ENCODE results near the gene KAZN. TPM values are rescaled to one million over a fixed set of nuclear protein-coding genes. Genes with fewer than 3 reads are reported as not detected.

KAZN gene
- total and polyA plus RNA-seq, 9 donors = 10.1 to 56.4 (median 27.9) TPM

DNA sequence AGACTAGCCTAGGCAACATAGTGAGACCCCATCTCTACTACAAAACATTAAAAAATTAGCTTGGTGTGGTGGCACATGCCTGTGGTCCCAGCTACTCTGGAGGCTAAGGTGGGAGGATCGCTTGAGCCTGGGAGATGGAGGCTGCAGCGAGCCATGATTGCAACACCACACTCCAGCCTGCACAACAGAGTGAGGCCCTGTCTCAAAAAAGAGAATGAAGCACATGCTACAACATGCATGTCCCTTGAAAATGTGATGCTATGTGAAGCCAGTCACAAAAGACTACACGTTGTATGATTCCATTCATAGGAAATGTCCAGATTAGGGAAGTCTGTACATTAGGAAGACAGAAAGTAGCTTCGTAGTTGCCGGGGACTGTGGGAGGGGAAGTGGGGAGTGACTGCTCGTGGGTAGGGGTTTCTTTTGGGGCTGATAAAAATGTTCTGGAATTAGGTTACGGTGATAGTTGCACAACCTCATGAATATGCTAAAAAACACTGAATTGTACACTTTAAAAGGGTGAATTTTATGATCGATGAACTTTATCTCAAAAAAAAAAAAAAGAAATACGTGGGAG is 202.1 kb downstream of the KAZN start:
- Histone ChIP-seq H3K9me3 (no peaks in the 10 kb centered on the region), H3K27ac (no peak overlapping the region), H3K36me3 (no peaks in the 10 kb centered on the region), H3K27me3 (no peaks in the 10 kb centered on the region), H3K4me1 (ENCODE audit: insufficient read depth) (no peaks in the 10 kb centered on the region), H3K4me3 (no peak overlapping the region)
- TF ChIP-seq EP300 (IDR thresholded peaks at IDR 0.05) = no peak
- no peak for TF ChIP-seq CTCF (IDR thresholded peaks at IDR 0.05)
- no peak for TF ChIP-seq POLR2A (IDR thresholded peaks at IDR 0.05)
- 36 to 44% (median 38%) methylated on average over 9 of the region's 9 CpGs for WGBS, 3 donors
- DNase-seq = no peak
- intact Hi-C loops (cut with DNase I) = no loop called here

GRCh38 chr1:14803002-14803789 is 204.7 kb downstream of the KAZN start:
- no peak overlapping the region for H3K4me3 ChIP-seq
- DNase-seq = no peak

DNA sequence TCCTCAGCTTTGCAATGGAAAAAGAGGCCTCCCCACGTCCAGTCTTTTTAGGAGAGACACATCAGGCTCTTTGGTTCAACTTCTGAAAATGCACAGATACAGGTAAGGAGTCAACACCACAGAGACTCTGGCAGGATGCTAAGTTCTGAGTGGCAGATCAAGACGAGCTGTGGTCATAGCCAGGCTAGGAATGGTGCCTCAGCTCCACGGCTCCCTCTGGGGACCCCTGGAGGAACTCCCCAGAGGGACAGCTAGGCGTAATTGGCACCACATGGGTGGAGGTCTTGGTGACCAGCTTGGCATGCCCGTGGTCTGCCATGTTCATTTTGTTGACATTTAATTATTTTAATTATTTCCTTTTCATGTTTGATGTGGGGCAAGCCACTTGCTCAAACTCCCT is 206.1 kb downstream of the KAZN start:
- intact Hi-C loops (cut with DNase I) = no loop called here
- H3K27me3 ChIP-seq = no peaks in the 10 kb centered on the region
- 76 to 86% (median 86%) methylated on average over 5 of the region's 5 CpGs for WGBS, 3 donors

More at GRCh38 chr1:14803002-14803789, 204.7 kb downstream of the KAZN start:
- H3K27me3 ChIP-seq = no peaks in the 10 kb centered on the region
- intact Hi-C loops (cut with DNase I) = no loop called here
- H3K27ac ChIP-seq = no peak overlapping the region
- 85 to 91% (median 86%) methylated on average over 19 of the region's 19 CpGs for WGBS, 3 donors
- H3K9me3 ChIP-seq = peaks cover 0 to 6% of the 10 kb centered on the region in 2 donors
- TF ChIP-seq EP300 (IDR thresholded peaks at IDR 0.05) = no peak
- TF ChIP-seq CTCF (IDR thresholded peaks at IDR 0.05) = no peak
- TF ChIP-seq POLR2A (IDR thresholded peaks at IDR 0.05) = no peak
- H3K4me1 ChIP-seq (ENCODE audit: insufficient read depth) = no peaks in the 10 kb centered on the region
- H3K36me3 ChIP-seq = no peaks in the 10 kb centered on the region

GRCh38 chr1:14806772-14807171 is 208.3 kb downstream of the KAZN start:
- 91 to 95% (median 93%) methylated on average over 2 of the region's 2 CpGs for WGBS, 3 donors
- Histone ChIP-seq H3K4me3 (no peak overlapping the region), H3K27ac (no peak overlapping the region), H3K36me3 (no peaks in the 10 kb centered on the region), H3K4me1 (ENCODE audit: insufficient read depth) (no peaks in the 10 kb centered on the region), H3K9me3 (peaks cover 0 to 6% of the 10 kb centered on the region in 2 donors), H3K27me3 (no peaks in the 10 kb centered on the region)
- intact Hi-C loops (cut with DNase I) = no loop called here
- no peak for TF ChIP-seq CTCF (IDR thresholded peaks at IDR 0.05)
- no peak for TF ChIP-seq EP300 (IDR thresholded peaks at IDR 0.05)
- no peak for TF ChIP-seq POLR2A (IDR thresholded peaks at IDR 0.05)
- no peak for DNase-seq

More for the DNA sequence above, 206.1 kb downstream of the KAZN start:
- Histone ChIP-seq H3K4me3 (no peak overlapping the region), H3K4me1 (ENCODE audit: insufficient read depth) (no peaks in the 10 kb centered on the region), H3K27ac (no peak overlapping the region), H3K36me3 (no peaks in the 10 kb centered on the region), H3K9me3 (peaks cover 0 to 6% of the 10 kb centered on the region in 2 donors)
- no peak for DNase-seq
- no peak for TF ChIP-seq EP300 (IDR thresholded peaks at IDR 0.05)
- no peak for TF ChIP-seq CTCF (IDR thresholded peaks at IDR 0.05)
- no peak for TF ChIP-seq POLR2A (IDR thresholded peaks at IDR 0.05)
